H1 (cell line): ENCODE results near the gene TLR9. TPM values are rescaled to one million over a fixed set of nuclear protein-coding genes. Genes with fewer than 3 reads are reported as not detected.

Experiments
- CTCF ChIP-seq, 3 experiments: IDR thresholded peaks; 1 replicate in 2 of 3; 2 replicates in 1 of 3; pipeline versions ENCODE4 v1.5.1 to v1.6.1; 2011; ENCODE audit warnings: low read length in 3 of 3, mild to moderate bottlenecking in 3 of 3, inconsistent platforms in 2 of 3, low read depth in 1 of 3, moderate library complexity in 1 of 3; ENCODE audit not compliant: insufficient read depth in 1 of 3; ENCODE audit errors: control extremely low read depth in 1 of 3
- KDM1A ChIP-seq: fragments of 200-600, 300-600 bp; sonication (generic); IDR thresholded peaks from 2 replicates; pipeline ENCODE4 v1.7.1; 2016; ENCODE audit warnings: mild to moderate bottlenecking, low read length, borderline replicate concordance
- NANOG ChIP-seq: IDR thresholded peaks from 2 replicates; pipeline ENCODE4 v1.6.1; 2011; ENCODE audit warnings: low read length, low read depth, mild to moderate bottlenecking, inconsistent platforms; ENCODE audit not compliant: insufficient read depth, poor library complexity, severe bottlenecking
- RXRA ChIP-seq: IDR thresholded peaks from 2 replicates; pipeline ENCODE4 v1.6.1; 2011; ENCODE audit warnings: low read depth, mild to moderate bottlenecking, low read length, moderate library complexity; ENCODE audit not compliant: insufficient read depth
- TAF1 ChIP-seq: IDR thresholded peaks from 2 replicates; pipeline ENCODE4 v1.6.1; 2011; ENCODE audit warnings: mild to moderate bottlenecking, low read depth, low read length
- TAF7 ChIP-seq: optimal IDR thresholded peaks from 2 replicates; pipeline ENCODE3; 2011; ENCODE audit warnings: low read depth, mild to moderate bottlenecking, inconsistent platforms, low read length, moderate library complexity, borderline replicate concordance
- polyA plus RNA-seq, 7 experiments: library from polyadenylated mRNA; depleted of rRNA in 3 of 7; stranded (reverse) in 5 of 7; unstranded in 2 of 7; fragments of >200 nt in 5 of 7; fragments of 200-250 nt in 2 of 7; gene quantifications; 1 replicate in 5 of 7; 2 replicates in 1 of 7; 4 replicates in 1 of 7; pipeline versions ENCODE4 v1.2.1 to v1.2.3, GENCODE V29; 2011 to 2013; ENCODE audit warnings: missing spikeins in 2 of 7, mixed read lengths in 2 of 7
- total RNA-seq: library from RNA; stranded (reverse); fragmentation: NEBNext Ultra II Directional; extraction: Animal tissue kit (Norgen Biotek cat#: 25700); gene quantifications from 2 replicates; pipeline ENCODE4 v1.2.1, GENCODE V29; 2021

Gene TLR9
- total and polyA plus RNA-seq, 2 of the 8 experiments (the other 6 are each of a cell fraction or from before 2014, with no cell fraction given) = 0.05 TPM; not detected in 1

DNA sequence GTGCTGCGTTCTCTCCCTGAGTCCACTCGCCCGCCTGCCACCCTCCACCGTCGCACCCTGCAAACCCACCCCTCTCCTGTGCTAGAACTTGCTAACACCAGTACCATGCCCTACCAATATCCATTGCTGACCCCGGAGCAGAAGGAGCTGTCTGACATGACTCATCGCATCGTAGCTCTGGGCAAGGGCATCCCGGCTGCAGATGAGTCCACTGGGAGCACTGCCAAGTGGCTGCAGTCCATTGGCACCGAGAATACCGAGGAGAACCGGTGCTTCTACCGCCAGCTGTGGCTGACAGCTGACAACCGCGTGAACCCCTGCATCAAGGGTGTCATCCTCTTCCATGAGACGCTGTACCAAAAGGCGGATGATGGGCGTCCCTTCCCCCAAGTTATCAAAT, 32.4 kb downstream of the TLR9 start (continued):
- TF ChIP-seq RXRA (no peak), KDM1A (no peak), TAF1 (no peak), NANOG (no peak), TAF7 (no peak), CTCF (IDR thresholded peaks at IDR 0.05; ENCODE audit: control extremely low read depth in 1 of 3, insufficient read depth in 1 of 3, low read depth in 1 of 3, low read length in 3 of 3) (no peak)
- TF ChIP-seq, all 59 proteins: peak for 0
